ENCODE results near the gene PIK3R3.

Gene PIK3R3

DNA sequence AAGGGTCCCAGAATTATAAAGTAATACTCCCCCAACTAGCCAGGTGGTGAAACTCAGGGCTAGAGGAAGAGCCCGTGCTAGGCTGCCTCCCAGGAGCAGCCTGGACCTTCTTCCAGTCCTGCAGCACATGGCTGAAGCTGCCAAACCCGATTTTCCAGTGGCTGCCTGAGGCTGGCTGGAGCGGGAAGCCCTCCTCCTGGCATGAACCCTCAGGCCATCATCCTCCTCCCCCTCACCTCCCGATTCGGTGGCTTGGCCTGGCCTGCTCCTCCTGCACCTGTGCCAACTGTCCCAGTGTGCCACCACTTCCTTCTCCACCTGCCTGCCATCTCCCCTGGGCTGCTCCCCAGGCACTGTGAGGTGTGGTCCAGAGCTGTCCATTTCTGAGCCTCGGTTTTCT is 39.4 kb upstream of the PIK3R3 start:
- H3K4me3 ChIP-seq (ENCODE audit: low read length in 2 of 2), result no peak overlapping the region
- no peak overlapping the region for H3K9ac ChIP-seq (ENCODE audit: low read length in 2 of 2)
- peaks cover 4 to 11% of the 10 kb centered on the region in 2 donors for H3K27me3 ChIP-seq (ENCODE audit: control insufficient read depth in 1 of 2, insufficient read depth in 2 of 2, low read length in 2 of 2)
- peaks cover 34% of the 10 kb centered on the region for H3K4me1 ChIP-seq (ENCODE audit: control insufficient read depth, insufficient read depth, low read length)
- no peaks in the 10 kb centered on the region for H3K36me3 ChIP-seq (ENCODE audit: control insufficient read depth in 2 of 2, insufficient read depth in 2 of 2, low read length in 2 of 2)
- no peaks in the 10 kb centered on the region for H3K9me3 ChIP-seq (ENCODE audit: control insufficient read depth in 2 of 2, low read length in 2 of 2)
- no peak overlapping the region for H3K27ac ChIP-seq (ENCODE audit: low read length)

DNA sequence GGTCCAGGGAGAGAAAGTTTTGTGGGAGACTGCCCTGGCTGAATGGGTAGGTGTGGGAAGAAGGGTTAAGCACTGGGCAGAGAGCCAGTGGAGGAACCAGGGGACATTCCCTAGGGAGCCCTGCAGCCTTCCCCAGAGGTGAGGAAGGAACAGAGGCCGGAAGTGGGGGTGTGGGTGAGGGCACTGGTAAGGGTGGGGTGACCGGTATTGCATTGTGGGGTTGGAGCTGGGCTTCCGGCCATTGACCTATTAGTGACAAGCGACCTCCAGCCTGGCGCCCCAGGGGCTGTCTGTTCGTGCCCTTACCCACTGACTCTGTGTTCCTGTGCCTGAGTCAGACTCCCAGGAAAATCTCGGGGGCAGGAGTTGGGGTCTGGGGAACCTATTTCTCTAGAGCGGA is 38.9 kb upstream of the PIK3R3 start:
- Histone ChIP-seq H3K36me3 (ENCODE audit: control insufficient read depth in 2 of 2, insufficient read depth in 2 of 2, low read length in 2 of 2) (no peaks in the 10 kb centered on the region), H3K27me3 (ENCODE audit: control insufficient read depth in 1 of 2, insufficient read depth in 2 of 2, low read length in 2 of 2) (peaks cover 4 to 11% of the 10 kb centered on the region in 2 donors), H3K4me1 (ENCODE audit: control insufficient read depth, insufficient read depth, low read length) (peaks cover 36% of the 10 kb centered on the region), H3K27ac (ENCODE audit: low read length) (no peak overlapping the region), H3K4me3 (ENCODE audit: low read length in 2 of 2) (no peak overlapping the region), H3K9ac (ENCODE audit: low read length in 2 of 2) (no peak overlapping the region), H3K9me3 (ENCODE audit: control insufficient read depth in 2 of 2, low read length in 2 of 2) (no peaks in the 10 kb centered on the region)

DNA sequence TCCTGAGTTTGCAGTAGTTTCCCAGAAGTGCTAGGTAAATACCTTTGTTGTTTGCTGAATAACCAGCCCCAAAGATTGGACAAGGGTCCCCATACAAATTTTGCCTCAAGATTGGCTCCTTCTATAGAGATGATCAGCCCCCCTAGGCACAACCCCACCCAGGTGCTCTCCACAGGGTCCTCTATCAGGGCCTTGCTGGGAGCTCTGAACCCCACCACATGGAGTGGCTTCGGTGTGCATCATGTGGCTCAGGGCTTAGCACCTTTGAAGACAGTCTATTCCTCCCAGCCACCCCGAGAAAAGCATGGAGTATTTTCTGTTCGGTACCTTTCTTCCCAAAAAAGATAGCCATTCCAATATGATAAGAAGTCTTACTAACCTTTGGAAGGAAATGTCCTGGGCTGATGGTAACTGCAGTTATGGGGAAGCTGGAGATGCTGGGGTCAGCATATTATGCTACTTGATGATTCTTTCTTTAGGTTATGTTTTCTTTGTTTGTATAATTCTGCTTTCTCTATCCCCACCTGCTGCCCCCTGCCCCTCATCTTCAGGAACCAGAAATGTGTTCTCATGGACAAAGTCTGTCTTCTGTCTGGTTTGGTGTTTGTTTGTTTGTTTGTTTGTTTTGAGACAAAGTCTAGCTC is 37.5 kb upstream of the PIK3R3 start:
- H3K27ac ChIP-seq (ENCODE audit: low read length), result no peak overlapping the region
- peaks cover 4 to 11% of the 10 kb centered on the region in 2 donors for H3K27me3 ChIP-seq (ENCODE audit: control insufficient read depth in 1 of 2, insufficient read depth in 2 of 2, low read length in 2 of 2)
- no peaks in the 10 kb centered on the region for H3K36me3 ChIP-seq (ENCODE audit: control insufficient read depth in 2 of 2, insufficient read depth in 2 of 2, low read length in 2 of 2)
- no peak overlapping the region for H3K4me3 ChIP-seq (ENCODE audit: low read length in 2 of 2)
- H3K4me1 ChIP-seq (ENCODE audit: control insufficient read depth, insufficient read depth, low read length), result peaks cover 35% of the 10 kb centered on the region
- no peak overlapping the region for H3K9ac ChIP-seq (ENCODE audit: low read length in 2 of 2)
- H3K9me3 ChIP-seq (ENCODE audit: control insufficient read depth in 2 of 2, low read length in 2 of 2), result no peaks in the 10 kb centered on the region

- Histone ChIP-seq H3K9ac (ENCODE audit: low read length in 2 of 2) (no peak overlapping the region), H3K27me3 (ENCODE audit: control insufficient read depth in 1 of 2, insufficient read depth in 2 of 2, low read length in 2 of 2) (peaks cover 4 to 11% of the 10 kb centered on the region in 2 donors), H3K36me3 (ENCODE audit: control insufficient read depth in 2 of 2, insufficient read depth in 2 of 2, low read length in 2 of 2) (no peaks in the 10 kb centered on the region), H3K4me1 (ENCODE audit: control insufficient read depth, insufficient read depth, low read length) (peaks cover 20% of the 10 kb centered on the region), H3K4me3 (ENCODE audit: low read length in 2 of 2) (no peak overlapping the region), H3K9me3 (ENCODE audit: control insufficient read depth in 2 of 2, low read length in 2 of 2) (no peaks in the 10 kb centered on the region), H3K27ac (ENCODE audit: low read length) (no peak overlapping the region)
Observed at GRCh38 chr1:46168477-46168876, 36.0 kb upstream of the PIK3R3 start.

GRCh38 chr1:46166521-46167462 is 34.4 kb upstream of the PIK3R3 start:
- Histone ChIP-seq H3K27me3 (ENCODE audit: control insufficient read depth in 1 of 2, insufficient read depth in 2 of 2, low read length in 2 of 2) (peaks cover 4 to 11% of the 10 kb centered on the region in 2 donors), H3K9me3 (ENCODE audit: control insufficient read depth in 2 of 2, low read length in 2 of 2) (no peaks in the 10 kb centered on the region), H3K36me3 (ENCODE audit: control insufficient read depth in 2 of 2, insufficient read depth in 2 of 2, low read length in 2 of 2) (no peaks in the 10 kb centered on the region), H3K27ac (ENCODE audit: low read length) (peak overlapping the region; percentile 55), H3K9ac (ENCODE audit: low read length in 2 of 2) (peak overlapping the region; percentile 7 to 13), H3K4me1 (ENCODE audit: control insufficient read depth, insufficient read depth, low read length) (peaks cover 14% of the 10 kb centered on the region), H3K4me3 (ENCODE audit: low read length in 2 of 2) (peak overlapping the region; percentile 38 to 69)

DNA sequence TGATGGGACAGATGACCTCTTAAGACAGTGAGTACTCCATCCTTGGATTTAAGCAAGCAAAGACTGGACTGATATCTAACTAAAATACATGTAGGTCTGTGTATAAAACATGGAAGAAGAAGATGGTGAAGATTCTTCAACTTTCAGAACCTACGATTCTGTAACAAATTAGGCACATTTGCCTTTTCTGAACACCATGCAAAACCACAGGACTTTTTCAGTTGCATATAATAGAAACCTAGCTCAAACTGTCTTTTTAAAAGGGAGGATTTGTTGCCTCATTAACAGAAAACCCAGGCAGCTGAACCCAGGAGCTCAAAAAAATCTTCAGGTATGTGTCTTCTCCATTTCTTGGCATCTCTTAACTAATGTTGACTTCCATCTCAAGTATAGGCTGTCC is 27.8 kb upstream of the PIK3R3 start:
- no peaks in the 10 kb centered on the region for H3K9me3 ChIP-seq (ENCODE audit: control insufficient read depth in 2 of 2, low read length in 2 of 2)
- H3K36me3 ChIP-seq (ENCODE audit: control insufficient read depth in 2 of 2, insufficient read depth in 2 of 2, low read length in 2 of 2), result no peaks in the 10 kb centered on the region
- no peaks in the 10 kb centered on the region for H3K27me3 ChIP-seq (ENCODE audit: control insufficient read depth in 1 of 2, insufficient read depth in 2 of 2, low read length in 2 of 2)
- no peak overlapping the region for H3K27ac ChIP-seq (ENCODE audit: low read length)
- no peak overlapping the region for H3K4me3 ChIP-seq (ENCODE audit: low read length in 2 of 2)
- no peaks in the 10 kb centered on the region for H3K4me1 ChIP-seq (ENCODE audit: control insufficient read depth, insufficient read depth, low read length)
- H3K9ac ChIP-seq (ENCODE audit: low read length in 2 of 2), result no peak overlapping the region

DNA sequence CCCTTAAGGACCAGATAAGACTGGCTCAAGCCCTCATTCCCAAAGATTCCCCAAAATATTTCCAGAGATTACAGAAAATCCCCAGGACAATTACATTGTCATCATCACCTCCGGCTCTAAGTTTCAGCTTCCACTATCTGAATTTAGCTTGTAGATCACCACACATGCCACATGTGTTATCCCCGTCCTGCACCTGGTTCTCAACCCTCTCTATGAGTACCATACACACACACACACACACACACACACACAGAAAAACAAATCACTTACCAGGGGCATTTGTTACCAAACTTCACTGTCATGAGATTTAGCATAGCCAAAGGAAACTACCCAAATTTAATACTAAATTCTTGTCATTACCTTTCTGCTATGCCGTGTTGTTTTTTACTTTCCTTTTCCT is 27.1 kb upstream of the PIK3R3 start:
- no peak overlapping the region for H3K4me3 ChIP-seq (ENCODE audit: low read length in 2 of 2)

DNA sequence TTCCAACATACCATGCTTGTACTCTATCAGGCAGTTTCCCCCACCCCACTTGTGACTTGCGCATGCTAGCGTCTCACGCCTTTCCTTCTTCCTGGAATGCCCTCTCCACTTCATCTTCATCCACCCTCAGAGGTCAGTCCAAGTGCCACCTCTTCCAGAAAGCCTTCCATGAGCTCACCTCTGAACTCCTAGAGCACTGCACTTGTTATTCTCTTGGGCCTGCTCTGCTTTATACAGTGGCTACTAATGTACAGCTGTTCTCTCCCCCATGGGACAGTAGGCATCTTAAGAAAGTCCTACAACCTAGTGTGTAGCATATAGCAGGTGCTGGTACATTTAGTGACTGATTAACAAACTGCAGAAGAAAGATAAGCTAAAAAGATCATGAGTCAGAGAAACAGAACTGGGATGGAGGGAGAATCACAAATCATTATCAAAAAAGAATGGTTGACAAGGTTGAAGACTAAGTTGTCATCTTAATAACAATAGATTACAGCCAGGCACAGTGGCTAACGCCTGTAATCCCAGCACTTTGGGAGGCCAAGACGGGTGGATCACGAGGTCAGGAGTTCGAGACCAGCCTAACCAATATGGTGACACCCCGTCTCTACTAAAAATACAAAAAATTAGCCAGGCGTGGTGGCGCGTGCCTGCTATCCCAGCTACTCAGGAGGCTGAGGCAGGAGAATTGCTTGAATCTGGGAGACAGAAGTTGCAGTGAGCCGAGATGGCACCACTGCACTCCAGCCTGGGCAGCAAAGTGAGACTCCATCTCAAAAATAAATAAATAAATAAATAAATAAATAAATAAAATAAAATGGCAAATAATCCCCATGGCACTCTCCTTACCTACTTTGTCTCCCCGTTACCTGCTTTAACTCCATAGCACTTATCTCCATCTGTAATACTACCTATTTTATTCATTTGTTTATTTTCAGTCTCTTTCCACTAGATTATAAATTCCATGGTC is 26.2 kb upstream of the PIK3R3 start:
- Histone ChIP-seq H3K9me3 (ENCODE audit: control insufficient read depth in 2 of 2, low read length in 2 of 2) (no peaks in the 10 kb centered on the region), H3K27me3 (ENCODE audit: control insufficient read depth in 1 of 2, insufficient read depth in 2 of 2, low read length in 2 of 2) (no peaks in the 10 kb centered on the region), H3K9ac (ENCODE audit: low read length in 2 of 2) (no peak overlapping the region), H3K27ac (ENCODE audit: low read length) (no peak overlapping the region), H3K4me3 (ENCODE audit: low read length in 2 of 2) (no peak overlapping the region), H3K36me3 (ENCODE audit: control insufficient read depth in 2 of 2, insufficient read depth in 2 of 2, low read length in 2 of 2) (no peaks in the 10 kb centered on the region), H3K4me1 (ENCODE audit: control insufficient read depth, insufficient read depth, low read length) (no peaks in the 10 kb centered on the region)

More for the DNA sequence above, 27.1 kb upstream of the PIK3R3 start:
- H3K4me1 ChIP-seq (ENCODE audit: control insufficient read depth, insufficient read depth, low read length), result no peaks in the 10 kb centered on the region
- no peaks in the 10 kb centered on the region for H3K36me3 ChIP-seq (ENCODE audit: control insufficient read depth in 2 of 2, insufficient read depth in 2 of 2, low read length in 2 of 2)
- H3K9me3 ChIP-seq (ENCODE audit: control insufficient read depth in 2 of 2, low read length in 2 of 2), result no peaks in the 10 kb centered on the region
- H3K27ac ChIP-seq (ENCODE audit: low read length), result no peak overlapping the region
- no peak overlapping the region for H3K9ac ChIP-seq (ENCODE audit: low read length in 2 of 2)
- H3K27me3 ChIP-seq (ENCODE audit: control insufficient read depth in 1 of 2, insufficient read depth in 2 of 2, low read length in 2 of 2), result no peaks in the 10 kb centered on the region

DNA sequence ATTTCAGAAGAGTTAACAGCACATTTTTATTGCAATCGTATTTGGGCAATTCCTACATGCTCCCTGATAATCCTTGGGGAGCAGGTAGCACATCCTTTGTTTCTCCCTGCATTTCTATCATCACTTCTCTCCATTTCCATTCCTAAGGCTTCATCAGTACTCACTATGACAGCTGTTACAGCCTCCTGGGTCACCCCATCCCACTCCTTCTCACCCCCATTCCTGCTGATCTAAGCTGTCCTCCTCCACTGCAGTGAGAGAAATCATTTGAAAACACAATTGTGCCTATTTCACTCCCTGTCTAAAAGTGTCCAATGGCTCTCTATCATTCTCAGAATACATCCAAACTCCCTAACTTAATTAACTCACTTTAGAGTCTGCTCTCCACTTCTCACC is 25.5 kb upstream of the PIK3R3 start:
- no peak overlapping the region for H3K27ac ChIP-seq (ENCODE audit: low read length)
- no peak overlapping the region for H3K9ac ChIP-seq (ENCODE audit: low read length in 2 of 2)
- no peaks in the 10 kb centered on the region for H3K4me1 ChIP-seq (ENCODE audit: control insufficient read depth, insufficient read depth, low read length)
- no peaks in the 10 kb centered on the region for H3K9me3 ChIP-seq (ENCODE audit: control insufficient read depth in 2 of 2, low read length in 2 of 2)
- no peaks in the 10 kb centered on the region for H3K36me3 ChIP-seq (ENCODE audit: control insufficient read depth in 2 of 2, insufficient read depth in 2 of 2, low read length in 2 of 2)
- no peaks in the 10 kb centered on the region for H3K27me3 ChIP-seq (ENCODE audit: control insufficient read depth in 1 of 2, insufficient read depth in 2 of 2, low read length in 2 of 2)
- H3K4me3 ChIP-seq (ENCODE audit: low read length in 2 of 2), result no peak overlapping the region

DNA sequence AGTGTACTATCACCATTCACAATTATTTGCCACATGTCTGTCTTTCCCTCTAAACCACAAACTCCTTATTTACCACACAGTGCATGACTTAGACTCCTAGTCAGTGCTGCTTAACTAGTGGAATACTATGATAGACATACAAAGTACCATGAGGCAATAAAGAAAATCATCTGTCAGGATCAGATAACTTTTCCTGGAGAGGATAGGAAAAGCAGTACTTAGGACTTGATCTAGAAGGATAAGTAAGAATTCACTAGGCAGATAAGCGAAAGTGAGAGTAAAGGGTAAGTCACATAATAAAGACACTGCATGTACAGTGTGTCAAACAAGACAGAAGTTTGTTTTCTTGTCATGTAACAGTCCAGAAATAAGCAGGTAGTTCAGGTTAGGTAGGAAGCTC is 21.3 kb upstream of the PIK3R3 start:
- H3K9me3 ChIP-seq (ENCODE audit: control insufficient read depth in 2 of 2, low read length in 2 of 2), result no peaks in the 10 kb centered on the region
- no peaks in the 10 kb centered on the region for H3K27me3 ChIP-seq (ENCODE audit: control insufficient read depth in 1 of 2, insufficient read depth in 2 of 2, low read length in 2 of 2)
- H3K4me3 ChIP-seq (ENCODE audit: low read length in 2 of 2), result no peak overlapping the region
- H3K27ac ChIP-seq (ENCODE audit: low read length), result no peak overlapping the region
- H3K9ac ChIP-seq (ENCODE audit: low read length in 2 of 2), result no peak overlapping the region
- no peaks in the 10 kb centered on the region for H3K4me1 ChIP-seq (ENCODE audit: control insufficient read depth, insufficient read depth, low read length)
- H3K36me3 ChIP-seq (ENCODE audit: control insufficient read depth in 2 of 2, insufficient read depth in 2 of 2, low read length in 2 of 2), result no peaks in the 10 kb centered on the region

Data from stomach smooth muscle (tissue), 2 donors.